Brain pericyte (primary cell): ENCODE measurements around the gene LAMB3.

ENCODE experiments used
- DNase-seq: peaks from one replicate; pipeline ENCODE4 v3.0.0-alpha.2; 2012; ENCODE audit warnings: low read depth, low spot score

Gene LAMB3

DNA sequence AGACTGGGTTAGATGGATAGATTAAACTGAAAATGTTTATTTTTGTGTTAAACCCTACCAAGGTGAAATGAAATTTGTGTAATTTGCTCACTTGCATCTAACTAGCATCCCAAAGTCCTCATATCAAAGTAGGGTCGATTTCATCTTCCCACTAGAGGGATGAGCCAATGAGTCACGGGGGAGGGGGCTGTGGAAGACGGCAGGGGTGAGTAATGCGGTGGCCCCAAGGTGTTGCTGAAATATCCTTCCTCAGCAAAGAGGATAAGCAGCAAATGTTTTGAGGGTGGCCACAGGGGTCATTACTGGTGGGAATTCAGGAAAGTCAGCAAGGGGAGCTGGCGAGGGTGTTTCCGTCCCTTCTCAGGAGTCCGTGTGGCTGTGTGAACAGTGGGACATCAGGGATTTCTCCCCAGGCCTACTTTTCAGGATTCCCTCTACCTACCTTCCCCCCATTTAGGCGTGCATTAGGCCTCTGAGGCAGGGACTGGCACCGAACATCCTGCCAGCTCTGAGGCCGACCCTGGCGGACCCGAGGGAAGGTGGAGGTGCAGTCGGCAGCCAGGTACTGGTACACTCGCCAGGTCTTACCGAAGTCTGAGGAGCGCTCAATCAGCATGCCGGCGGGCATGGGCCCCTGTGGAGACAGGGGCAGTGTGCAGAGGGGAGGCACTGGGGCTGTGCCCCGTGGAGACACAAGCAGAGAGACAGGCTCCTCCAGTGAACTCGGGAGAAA is 18.1 kb downstream of the LAMB3 start:
- DNase-seq, result no peak

DNA sequence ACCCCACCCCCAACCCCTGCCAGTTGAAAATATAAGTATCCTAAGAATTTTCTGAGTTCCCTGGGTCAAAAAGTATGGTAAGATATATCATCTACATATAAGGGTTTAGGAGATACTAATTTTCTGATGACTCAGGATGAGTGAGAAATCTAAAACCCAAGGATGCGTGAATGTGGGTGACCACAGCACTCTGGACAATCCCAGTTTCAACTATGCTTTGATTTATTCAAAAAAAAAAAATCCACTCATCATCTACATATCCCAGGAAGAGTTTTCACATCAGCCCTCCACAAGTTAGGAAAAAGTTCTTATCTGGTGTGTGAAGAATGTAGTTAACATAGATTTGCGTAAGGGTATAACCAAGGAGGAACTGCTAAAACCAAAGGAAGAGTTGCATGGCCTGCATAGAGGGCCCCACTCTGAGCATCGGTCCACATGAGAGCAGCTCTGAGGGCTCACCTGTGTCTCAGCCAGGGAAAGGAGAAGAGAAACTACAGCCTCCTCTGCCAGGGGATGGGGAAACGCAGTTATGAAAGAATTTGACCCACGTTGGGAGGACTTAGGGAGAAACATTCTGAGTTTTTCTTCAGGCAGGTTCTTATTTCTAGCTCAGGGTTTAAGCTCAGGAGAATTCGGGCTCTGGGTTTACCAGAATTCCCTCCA is 18.8 kb downstream of the LAMB3 start:
- no peak for DNase-seq

DNA sequence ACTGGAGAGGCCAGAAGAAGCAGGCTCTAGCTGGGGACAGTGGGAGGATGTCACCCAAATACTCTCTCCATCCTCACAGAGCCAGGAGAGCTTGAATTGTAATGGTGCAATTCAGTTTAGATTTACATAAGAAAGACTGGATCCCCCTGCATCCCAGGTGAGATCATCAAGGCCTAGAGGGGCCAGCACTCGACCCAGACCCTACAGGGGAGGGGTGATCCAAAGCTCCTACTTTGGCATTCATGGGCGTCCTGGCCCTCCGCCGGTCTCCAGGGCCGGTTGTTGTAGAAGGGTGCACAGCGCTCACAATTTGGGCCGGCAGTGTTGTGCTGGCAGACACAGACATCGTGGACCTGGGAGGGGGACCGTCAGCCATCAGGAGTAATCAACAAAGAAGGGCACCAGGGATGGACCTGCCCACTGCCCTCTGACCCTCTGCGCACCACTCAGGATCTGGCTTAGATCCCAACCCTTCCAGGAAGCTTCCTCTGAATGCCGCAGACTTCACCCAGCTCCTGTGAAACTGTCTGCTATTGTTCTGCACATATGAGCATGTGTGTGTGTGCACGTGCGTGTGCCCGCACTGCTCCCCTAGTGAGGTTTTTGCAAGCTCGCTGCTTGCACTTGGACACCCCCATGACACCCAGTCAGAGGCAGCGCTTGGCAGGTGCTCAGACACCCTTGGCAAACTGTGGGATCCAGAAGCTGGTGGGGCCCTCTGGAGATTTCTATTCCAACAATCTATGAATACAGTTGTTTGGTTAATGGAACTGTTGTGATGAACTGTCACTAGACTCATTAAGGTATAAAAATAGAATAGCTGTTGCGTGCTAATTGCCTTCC is 21.6 kb downstream of the LAMB3 start:
- no peak for DNase-seq

GRCh38 chr1:209629621-209630382 is 22.4 kb downstream of the LAMB3 start:
- DNase-seq, result no peak

DNA sequence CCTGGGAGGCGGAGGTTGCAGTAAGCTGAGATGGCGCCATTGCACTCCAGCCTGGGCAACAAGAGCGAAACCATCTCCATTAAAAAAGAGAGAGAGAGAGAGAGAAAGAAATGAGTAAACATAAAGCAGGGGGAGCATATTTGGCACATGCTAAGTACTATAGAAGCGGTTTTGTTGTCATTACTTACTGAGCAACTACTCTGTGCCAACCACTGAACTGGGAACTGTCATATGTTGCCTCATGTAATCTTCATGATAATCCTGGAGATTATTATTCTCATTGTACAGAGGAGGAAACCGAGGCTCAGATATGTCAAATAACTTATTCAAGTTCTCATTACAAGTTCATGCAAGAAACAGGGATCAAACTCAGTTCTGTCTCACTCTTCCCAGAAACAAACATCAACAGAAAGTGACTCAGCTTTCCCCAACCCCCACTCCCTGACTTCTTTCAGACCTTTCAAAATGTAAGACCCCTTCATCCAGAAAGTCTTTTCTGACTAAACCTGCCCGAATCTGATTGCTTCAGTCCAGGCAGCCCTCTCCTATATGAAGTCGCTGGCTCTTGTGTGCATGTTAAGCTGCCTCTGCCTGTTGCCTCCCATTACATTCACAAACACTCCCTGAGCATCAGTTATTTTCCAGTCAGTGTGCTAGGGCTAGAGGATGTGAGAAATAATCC is 23.5 kb downstream of the LAMB3 start:
- DNase-seq, result no peak

GRCh38 chr1:209627732-209628196 is 24.5 kb downstream of the LAMB3 start:
- DNase-seq, result no peak

DNA sequence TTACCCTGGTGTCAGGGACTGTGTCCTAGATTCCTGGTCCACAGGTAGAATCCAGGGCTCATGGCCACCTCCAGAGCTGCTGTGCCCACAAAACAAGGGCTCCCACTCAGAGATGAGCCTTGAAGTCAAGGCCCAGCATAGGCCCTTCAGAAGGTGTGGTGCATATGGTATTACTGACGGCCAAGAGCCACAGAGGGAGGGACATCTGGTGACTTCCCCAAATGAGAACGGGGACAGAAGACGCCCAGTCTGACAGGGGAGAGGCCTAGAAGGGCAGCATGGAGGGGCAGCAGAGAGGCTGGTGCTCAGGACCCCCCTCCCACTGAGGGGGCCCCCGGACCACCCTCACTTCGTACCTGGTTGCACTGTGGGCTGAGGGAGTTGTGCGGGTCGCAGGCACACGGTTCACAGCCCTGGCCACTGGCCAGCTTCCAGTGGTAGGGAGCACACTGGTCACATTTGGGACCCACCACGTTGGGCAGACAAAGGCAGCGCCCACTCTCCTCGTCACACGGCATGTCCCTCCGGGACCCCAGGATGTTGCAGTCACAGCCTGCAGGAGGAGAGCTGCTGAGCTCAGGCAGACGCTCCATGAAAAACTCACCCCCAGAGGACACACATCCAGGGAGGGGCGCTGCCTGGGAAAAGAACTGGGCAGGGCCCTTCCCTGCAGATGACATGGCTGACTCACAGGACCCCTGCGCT is 25.0 kb downstream of the LAMB3 start:
- DNase-seq, result no peak

DNA sequence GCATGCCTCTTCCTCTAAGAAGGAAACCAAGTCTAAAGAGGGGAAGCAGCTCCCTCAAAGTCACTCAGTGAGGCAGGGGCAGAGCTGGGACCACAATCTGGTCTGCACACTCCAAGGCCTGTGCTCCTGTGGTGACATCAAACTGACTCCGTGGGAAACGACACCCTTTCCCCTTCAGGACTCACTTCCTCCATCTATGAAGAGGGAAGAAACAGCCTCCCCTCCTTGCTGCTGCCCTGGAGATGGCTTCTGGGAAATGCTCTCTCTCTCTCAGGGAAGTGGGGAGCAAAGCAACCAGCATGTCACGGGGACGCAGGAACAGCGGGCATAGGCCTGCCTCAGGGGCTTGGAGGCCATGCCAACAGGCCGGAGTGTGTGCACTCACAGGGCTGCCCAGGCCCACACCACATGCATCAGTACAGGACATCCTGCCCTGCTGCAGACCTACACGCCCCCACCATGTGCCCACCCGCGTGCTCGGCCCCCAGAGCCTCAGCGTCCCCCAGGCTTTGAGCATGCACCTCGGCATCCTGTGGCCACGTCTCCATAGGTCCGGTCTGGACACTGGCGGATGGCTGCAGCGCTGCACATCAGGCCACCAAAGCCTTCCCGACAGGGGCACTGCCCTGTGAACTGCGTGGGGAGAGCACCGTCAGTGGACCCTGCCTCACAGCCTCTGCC is 25.7 kb downstream of the LAMB3 start:
- DNase-seq, result no peak

DNA sequence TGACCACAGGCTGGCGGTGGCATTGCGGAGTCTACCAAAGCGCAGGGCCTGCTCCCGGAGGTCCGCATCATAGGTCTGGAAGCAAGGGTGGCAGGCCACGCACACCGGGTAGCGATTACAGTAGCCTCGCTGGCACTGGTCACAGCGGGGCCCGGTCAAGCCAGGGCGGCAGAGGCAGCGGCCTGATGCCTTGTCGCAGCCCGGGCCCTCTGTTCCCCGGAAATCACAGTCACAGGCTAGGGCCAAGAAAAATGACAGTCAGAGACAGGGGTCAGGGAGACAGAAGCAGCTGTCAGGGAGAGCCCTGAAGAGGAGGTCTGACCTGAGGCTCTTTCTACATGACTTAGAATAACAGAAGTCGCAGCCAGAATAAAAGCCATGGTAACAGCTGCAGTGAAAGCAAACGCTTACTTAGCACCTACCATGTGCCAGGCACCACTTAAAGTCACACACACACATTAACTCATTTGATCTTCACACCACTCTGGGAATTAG is 26.4 kb downstream of the LAMB3 start:
- no peak for DNase-seq

- no peak for DNase-seq
Observed at GRCh38 chr1:209624558-209625549, 27.4 kb downstream of the LAMB3 start.

DNA sequence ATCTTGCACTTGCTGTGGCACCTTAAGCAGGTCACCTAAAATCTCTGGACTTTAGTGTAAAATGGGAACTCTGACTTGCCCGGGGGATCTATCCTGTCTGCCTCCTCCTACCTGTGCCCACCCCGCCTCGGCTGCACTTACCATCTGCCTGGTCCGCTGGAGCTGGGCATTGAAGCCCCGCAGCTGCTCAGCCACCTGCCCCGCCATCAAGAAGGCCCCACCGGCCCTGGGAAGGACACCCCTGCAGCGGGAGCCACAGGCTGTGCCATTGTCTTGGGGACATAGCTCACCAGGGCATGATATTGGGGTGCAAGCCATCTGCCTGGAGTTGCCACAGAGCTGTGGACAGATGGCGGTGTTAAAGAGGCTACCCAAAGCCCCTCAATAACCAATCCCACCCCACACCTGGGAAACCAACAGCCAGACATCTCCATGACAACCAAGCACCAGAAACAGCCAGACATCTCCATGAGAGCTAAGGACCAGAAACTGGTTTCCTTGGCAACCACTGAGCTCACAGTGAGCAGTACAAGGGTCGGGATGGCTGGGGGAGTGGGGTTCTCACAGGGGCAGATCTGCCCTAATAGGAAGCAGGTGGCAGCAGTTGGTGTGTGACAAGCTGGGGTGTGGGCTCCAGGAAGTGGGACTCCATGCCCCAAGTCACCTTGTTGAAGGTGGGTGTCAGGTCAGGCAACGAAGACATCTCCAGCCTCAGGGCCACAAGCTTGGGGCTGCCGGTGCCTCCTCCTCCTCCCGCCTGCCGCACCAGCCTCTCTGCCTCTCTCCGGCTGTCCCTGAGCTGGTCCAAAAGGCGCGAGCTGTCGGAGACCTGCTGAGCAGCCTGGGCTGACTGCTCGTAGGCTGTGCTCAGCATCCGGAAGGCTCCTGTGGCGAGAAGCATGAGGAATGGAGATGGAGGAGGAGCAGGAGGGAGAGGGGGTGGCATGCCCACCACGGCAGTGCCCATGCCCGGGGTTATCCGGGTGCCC is 29.1 kb downstream of the LAMB3 start:
- no peak for DNase-seq

- DNase-seq, result no peak
Observed at GRCh38 chr1:209621741-209622655, 30.2 kb downstream of the LAMB3 start.

DNA sequence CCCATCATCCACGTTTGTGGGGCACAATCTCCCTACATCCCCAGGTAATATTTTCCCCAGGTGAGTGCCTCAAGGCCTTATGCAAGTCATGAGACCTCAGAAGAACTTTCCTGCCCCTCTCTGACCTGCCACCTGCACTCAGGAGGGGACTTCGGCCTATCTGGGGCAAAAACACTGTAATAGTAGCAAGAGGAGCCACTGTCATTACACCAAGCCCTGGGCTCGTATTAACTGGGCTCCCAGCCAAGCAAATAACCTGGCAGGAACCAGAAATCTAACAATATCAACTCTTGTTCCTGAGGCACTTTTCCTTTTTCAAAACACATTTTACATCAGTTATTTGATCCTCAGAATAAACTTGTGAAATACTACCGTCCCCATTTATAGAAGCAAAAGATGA is 30.9 kb downstream of the LAMB3 start:
- no peak for DNase-seq

- DNase-seq, result no peak
Observed at GRCh38 chr1:209620487-209620884, 31.7 kb downstream of the LAMB3 start.

GRCh38 chr1:209619696-209620486 is 32.3 kb downstream of the LAMB3 start:
- no peak for DNase-seq
